NCI-H69 (cell line): Measurements from ENCODE around the gene CDK8.
A peak's percentile ranks its signal among the peaks of the same experiment; 100 is the strongest.
"Not testable (repeated sequence)": the region's sequence is repeated elsewhere in the genome, so short reads cannot be mapped to it uniquely, and the experiment has no call there.

Experiments used
- DNase-seq: peaks from one replicate; lab custom pipeline; 2025; lab: John Stamatoyannopoulos, UW

CDK8 gene

DNA sequence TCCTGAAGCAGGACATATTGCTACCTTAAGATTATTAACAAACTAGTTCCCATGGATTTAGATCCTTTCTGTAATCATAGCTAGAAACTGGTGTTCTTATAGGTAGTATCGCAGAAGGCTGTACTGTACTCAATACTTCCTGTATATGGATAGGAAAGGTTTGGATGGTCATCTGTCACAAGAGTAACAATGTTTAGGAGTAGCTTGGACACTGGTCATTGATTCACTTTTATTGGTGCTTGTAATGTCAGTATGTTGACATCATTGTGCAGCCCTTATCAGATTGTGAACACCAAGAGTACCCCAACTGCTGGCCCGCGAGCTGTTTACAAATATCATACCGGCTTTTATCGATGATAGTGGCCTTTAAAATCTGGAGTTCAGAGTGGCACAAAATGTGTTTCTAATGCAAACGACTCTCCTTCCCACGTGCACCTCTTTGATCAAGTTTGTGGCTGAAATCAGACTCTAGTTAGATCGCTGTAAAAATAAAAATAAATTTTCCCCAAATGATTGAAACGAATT lies 605 bp upstream of the CDK8 start:
- DNase-seq = no peak

DNA sequence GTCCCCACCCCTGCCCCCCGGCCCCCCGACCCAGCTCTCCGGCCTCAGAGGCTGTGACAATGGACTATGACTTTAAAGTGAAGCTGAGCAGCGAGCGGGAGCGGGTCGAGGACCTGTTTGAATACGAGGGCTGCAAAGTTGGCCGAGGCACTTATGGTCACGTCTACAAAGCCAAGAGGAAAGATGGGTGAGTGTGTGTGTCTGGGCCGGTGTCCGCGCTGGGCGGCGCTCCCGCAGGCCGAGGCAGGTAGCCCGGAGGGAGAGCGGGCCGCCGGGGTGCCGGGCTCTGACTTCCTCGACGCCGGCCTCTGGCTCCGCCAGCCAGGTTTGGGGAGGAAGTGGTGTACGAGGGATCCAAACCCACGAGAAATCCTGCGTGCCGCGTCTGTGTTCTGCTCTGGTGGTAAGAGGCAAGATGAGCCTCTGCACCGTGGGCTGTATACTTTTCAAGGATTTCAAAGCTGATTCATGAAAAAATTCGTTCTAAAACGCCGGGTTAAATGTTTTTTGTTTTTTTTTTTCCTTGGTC lies 718 bp downstream of the CDK8 start:
- peak; percentile 62 for DNase-seq

DNA sequence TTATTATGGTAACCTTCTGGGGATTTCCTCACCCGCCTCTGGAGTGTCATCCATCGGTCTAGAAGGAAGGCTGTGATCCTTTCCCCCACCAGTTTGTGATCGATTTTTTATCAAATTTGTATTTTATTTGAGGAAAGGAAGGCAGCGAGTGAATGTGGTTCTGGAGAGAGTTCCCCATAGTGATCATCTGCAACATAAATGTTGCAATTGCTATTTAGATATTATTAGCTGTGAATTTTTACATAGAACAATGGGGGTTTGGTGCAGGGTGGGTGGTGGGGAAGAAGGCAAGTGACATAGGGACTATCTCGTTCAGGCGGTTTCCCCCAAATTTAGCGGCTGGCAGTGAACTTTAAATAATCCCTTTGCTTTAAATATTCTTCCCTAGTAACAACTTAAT lies 1.2 kb downstream of the CDK8 start:
- DNase-seq = peak; percentile 57

DNA sequence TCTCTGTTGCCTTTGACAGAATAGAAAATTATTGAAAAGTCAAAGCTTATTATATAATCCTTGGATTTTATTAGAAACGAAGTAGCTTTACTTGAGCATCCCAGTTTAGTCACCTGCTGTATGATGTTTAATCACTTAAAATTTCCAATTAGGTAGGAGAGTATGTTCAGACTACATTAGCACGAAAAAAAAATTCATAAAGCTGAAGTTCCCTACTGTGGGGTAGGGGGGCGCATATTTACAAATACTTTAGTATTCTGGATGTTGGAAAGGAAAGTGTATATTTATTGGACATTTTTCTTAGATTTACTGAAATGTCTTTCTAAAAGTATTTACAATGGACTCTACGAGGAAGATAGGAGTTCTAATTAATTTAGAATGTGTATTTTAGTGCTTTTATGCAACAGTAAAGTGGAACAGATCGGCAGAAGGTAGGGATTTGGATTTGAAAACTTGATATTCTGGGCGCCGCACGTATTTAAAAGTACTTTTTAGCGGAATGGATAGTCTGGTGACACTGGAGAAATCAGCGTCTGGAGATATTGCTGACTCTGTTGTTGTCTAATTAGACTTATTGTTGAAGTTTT lies 1.9 kb downstream of the CDK8 start:
- DNase-seq = peak; percentile 41

DNA sequence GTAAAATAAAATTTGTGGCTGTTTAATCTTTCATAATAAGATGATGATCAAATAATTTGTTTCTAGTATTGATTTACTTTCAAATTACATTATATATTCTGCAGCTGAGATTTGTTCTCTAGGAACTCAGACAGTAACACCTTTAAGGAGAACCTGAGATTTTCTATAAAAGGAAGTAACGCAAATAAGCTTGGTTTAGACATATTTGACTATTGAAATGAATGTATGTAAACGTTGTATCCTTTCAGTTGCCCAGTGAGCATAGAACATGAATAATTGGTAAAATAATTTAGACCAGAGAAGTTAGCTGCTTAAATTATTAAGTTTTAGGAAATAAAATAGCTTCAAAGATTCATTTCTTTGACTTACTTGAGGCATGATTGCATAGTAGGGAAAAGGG lies 3.1 kb downstream of the CDK8 start:
- no peak for DNase-seq

DNA sequence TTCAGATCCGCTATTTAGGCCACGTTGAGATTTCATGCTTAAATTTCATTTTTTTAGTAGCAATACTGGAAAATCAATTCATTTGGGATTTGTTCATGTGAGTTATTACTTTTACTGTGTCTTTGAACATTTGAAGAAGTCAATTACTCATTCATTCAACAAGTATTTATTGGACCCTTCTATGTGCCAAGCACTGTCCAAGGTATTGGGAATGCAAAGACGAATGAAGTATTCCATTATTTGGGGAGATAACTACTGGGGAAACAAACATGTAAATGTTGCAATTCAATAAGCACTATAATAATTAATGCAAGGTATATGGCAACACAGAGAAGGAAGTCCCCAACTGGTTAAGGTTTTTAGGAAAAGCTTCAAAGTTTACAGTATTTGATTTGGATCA lies 5.7 kb downstream of the CDK8 start:
- no peak for DNase-seq

DNA sequence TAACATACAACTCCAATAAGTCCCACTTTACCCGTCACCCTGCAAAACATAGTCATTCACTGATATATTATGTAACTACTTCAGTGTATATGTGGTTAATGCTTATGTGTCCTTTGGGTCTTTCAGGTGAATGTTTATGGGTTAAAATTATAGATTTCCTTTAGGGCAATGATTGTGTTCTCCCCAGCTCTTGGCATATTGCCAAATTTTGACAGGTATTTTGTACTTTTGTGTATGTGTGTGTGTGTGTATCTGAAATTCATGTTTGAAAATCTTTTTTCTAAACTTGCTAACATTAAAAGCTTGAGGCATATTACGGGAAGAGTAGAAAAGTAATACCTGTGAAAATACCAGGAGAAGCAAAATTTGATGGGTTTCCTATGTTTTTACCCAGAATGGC lies 8.2 kb downstream of the CDK8 start:
- DNase-seq = peak; percentile 2

DNA sequence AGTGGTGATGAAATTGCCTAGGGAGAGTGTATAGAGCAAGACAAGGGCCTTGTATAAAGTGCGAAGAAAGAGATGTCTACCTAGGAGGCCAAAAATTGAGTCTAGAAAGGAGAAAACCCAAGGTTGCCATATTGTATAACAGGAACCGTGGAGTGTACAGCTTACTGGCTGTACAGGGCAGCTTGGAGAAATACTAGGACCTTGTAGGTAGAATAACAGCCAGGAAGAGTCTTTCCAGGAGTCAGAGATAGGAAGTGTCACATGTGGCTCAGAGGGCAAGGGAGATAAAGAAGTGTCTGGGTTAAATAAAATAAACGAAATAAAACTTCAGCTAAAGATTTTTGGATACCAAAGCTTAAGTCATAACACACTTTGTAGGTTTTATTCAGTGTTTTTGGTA lies 12.4 kb downstream of the CDK8 start:
- no peak for DNase-seq

DNA sequence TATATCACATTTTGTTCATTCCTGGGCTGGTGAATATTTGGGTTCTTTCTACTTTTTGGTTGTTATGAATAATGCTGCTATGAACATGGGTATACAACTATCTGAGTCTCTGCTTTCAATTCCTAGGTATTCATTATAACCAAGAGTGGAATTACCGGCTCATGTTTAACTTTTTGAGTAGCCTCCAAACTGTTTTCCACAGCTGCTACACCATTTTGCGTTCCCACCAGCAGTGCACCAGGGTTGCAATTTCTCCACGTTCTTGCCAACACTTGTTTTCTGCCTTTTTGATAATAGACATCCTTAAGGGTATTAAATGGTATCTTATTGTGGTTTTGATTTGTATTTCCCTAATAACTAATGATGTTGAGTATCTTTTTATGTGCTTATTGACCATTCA lies 16.8 kb downstream of the CDK8 start:
- DNase-seq = no peak

DNA sequence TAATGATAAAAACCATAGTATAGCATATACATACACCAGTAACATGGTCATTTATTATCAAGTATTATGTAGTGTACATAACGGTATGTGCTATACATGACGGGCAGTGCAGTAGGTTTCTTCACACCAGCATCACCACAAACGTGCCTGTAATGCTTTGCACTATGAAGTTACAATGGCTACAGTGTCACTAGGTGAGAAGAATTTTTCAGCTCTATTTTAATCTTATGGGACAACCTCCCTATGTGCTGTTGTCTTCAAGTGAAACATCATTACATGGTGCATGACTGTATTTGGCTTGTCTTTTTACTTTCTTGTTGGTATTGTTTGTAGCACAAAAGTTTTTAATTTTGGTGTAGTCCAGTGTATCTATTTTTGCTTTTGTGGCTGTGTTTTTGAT lies 18.7 kb downstream of the CDK8 start:
- no peak for DNase-seq

DNA sequence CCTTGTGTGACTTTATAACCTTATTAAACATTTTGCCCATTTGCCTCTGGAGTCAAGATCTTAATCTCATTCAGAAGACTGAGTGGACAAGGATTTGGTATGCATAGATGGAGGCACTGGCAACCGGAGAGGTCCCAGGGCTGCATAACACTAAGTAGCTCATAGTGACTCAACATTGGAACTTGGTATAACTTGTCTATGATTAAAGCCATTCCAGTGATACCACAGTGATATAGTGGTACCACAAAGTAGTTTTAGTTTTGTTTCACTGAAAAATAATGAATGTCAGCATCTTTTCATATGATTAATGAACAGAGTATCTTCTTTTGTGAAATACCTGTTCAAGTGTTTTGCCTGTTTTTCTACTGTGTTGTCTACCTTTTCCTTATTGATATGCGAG lies 26.4 kb downstream of the CDK8 start:
- DNase-seq = no peak

DNA sequence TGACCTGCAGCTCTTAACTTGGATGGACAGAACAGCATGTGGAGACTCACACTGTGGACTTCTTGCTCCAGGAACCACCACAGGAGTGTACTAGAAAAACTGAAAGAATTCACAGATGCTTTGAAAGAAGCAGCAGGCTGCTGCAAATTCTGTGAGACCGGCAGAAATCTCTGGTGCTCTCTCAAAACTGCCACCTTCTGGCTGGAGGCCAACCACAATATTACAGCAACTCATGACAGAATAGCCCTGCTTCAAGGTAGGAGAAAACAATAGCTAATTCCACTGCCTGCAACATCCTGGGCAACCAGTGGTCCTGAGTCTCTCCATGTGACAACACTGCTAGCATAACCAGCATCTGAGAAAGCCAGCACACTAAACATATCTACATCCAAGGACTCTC lies 26.9 kb downstream of the CDK8 start:
- DNase-seq = no peak

DNA sequence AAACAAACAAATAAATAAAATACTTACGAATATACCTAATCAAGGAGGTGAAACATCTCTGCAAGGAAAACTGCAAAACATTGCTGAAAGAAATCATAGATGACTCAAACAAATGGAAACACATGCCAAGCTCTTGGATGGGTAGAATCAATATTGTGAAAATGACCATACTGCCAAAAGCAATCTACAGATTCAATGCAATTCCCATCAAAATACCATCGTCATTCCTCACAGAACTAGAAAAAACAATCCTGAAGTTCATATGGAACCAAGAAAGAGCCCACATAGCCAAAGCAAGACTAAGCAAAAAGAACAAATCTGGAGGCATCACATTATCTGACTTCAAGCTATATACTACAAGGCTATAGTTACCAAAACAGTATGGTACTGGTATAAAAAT lies 32.0 kb downstream of the CDK8 start:
- DNase-seq = not testable (repeated sequence)

DNA sequence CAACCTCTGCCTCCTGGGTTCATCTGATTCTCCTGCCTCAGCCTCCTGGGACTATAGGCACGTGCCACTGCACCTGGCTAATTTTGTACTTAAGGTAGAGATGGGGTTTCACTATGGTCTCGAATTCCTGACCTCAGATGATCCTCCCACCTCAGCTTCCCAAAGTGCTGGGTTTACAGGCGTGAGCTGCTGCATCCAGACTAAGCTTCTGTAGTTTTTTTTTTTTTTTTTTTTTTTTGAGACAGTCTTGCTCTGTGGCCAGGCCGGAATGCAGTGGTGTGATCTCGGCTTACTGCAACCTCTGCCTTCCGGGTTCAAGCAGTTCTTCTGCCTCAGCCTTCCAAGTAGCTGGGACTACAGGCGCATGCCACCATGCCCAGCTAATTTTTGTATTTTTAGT lies 34.9 kb downstream of the CDK8 start:
- DNase-seq = not testable (repeated sequence)

DNA sequence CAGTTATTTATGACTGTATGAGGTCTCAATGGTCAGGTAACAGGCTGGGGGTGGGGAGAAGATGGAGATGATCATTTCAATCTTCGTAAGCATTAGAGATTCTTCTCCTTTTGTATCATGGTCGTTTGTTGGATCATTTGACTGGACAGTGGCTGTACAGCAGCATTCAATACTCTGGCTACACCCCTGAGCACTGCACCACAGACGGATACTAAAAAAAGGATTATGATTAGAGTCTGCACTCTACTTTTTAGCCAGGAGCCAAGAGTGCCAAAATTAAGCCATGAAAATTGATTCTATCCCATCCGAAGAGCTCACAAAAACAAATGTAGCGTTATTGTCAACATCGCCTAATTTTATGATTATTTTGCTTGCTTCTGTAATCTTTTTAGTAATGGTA lies 41.9 kb downstream of the CDK8 start:
- DNase-seq = no peak

DNA sequence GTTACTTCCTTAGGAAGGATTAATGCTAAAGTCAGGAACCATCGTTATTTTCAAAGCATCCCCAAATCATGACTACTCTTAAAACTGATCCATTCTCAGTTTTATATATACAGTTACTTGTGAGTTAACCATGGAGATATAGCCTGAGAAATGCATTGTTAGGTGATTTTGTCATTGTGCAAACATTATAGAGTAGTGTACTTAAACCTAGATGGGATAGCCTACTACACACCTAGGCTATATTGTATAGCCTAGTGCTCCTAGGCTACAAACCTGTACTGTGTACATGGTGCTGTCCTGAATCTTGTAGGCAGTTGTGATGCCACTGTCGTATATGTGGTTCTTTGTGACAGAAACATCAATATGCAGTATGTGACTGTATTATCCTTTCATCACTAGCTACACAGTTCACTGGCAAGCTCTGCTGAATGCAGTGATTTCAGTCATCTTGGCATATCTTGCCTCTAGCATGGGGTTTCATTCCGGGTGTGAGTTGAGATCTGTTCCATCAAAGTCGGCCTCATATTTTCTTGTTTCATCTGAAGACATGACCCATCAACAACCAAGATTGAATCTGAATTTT lies 45.3 kb downstream of the CDK8 start:
- DNase-seq = no peak

DNA sequence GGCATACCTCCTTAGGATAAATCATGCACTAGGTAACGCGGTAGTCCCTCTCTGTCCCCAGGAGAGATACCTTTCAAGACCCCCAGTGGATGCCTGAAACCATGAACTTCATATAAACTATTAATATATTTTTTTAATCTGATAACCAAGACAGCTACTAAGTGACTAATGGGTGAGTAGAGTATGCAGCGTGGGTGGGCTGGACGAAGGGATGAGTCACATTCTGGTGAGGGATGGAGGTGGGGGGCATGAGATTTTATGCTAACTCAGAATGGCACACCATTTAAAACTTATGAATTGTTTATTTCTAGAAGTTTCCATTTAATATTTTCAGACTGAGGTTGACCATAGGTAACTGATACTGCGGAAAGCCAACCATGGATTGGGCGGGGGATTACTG lies 46.2 kb downstream of the CDK8 start:
- no peak for DNase-seq

DNA sequence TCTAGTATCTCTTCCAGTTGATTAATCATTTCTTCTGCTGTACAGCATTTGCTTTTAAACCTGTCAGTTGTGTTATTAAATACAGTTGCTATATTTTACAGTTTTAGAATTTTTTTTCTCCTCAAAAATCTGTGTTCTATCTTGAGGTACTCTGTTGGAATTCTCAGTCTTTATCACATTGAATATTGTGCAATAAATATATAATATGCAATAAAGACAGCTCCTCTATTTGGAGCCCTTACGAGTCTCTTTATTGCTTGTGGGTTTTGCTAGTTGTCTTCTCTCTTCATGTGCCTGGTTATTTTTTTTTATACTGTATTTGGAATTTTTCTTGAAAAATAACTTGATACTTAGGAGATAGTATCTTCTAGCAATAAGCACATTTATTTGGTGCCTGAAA lies 51.7 kb downstream of the CDK8 start:
- DNase-seq = no peak

DNA sequence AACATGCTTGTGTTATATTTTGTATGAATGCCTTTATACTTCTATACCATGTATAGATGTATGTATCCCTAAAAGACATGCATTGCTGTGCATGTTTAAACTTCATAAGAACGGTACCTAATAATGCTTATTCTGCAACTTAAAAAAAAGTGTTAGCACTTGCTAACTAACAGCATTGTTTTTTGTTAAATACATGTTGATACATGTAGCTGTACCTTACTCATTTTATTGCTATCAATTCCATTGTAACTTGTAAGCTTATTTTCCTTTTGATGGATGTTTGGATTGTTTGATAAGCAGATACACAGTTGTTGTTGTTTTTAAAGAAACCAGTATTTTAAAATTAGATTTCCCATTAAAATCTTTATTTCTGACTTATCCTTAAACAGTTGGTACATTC lies 53.8 kb downstream of the CDK8 start:
- DNase-seq = no peak

DNA sequence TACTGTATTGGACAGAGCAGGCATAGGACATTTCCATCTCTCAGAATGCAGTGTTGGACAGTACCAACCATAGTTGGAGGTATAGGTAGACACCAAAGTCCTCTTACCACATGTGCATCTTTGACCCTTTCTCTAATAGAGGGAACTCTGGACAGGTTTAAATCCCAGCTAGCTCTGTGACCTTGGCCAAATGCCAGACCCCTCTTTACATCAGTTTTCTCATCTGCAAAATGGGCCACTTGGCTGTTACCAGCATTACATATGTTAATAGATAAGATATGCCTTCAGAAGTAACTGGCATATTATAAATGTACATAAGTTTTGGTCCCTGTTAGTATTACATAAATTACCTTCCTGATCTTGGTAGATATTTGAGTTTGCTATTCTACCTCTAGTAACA lies 54.3 kb downstream of the CDK8 start:
- DNase-seq = no peak

DNA sequence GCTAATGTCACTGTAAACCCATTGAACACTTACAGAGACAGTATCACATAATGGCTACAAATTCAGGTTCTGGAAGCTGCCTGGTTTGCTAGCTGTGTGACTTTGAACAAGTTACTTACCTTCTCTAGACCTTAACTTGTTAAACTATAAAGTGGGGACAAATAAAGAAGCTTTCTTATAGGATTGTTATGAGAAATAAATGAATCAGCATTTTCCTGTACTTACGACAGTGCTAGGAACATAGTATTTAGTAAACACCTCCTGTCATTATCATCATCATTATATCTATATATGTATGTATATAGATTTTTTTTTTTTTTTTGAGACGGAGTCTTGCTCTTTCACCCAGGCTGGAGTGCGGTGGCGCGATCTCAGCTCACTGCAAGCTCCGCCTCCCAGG lies 54.9 kb downstream of the CDK8 start:
- no peak for DNase-seq

DNA sequence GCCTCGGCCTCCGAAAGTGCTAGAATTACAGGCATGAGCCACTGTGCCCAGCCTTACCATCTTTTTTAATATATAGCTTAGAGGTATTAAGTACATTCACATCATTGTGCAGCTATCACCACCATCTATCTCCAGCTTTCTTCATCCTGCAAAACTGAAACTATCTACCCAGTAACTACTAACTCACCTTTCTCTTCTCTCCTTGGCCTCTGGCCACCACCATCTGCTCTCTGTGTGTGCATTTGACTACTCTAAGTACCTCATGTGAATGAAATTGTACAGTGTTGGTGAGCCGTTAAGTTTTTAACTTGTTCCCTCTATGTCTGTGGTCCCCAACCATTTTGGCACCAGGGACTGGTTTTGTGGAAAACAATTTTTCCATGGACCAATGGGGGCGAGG lies 56.1 kb downstream of the CDK8 start:
- DNase-seq = no peak

DNA sequence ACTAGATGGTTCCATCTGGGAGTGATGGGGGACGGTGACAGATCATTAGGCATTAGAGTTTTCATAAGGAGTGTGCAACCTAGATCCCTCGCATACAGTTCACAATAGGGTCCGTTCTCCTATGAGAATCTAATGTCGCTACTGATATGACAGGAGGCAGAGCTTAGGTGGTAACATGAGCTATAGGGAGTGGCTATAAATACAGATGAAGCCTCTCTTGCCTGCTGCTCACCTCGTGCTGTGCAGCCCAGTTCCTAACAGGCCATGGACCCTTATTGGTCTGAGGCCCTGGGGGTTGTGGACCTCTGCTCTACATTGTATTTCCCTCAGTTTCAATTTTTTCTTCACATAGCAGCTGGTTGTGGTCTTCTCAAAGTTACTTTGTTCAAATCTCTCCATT lies 56.5 kb downstream of the CDK8 start:
- no peak for DNase-seq

DNA sequence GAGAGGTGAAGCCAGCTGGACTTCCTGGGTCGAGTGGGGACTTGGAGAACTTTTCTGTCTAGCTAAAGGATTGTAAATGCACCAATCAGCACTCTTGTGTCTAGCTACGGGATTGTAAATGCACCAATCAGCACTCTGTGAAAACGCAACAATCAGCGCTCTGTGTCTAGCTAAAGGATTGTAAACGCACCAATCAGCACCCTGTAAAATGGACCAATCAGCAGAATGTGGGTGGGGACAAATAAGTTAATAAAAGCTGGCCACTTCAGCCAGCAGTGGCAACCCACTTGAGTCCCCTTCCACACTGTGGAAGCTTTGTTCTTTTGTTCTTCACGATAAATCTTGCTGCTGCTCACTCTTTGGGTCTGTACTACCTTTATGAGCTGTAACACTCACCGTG lies 58.1 kb downstream of the CDK8 start:
- not testable (repeated sequence) for DNase-seq
